Measurements from ENCODE around the gene HIGD2A.

DNA sequence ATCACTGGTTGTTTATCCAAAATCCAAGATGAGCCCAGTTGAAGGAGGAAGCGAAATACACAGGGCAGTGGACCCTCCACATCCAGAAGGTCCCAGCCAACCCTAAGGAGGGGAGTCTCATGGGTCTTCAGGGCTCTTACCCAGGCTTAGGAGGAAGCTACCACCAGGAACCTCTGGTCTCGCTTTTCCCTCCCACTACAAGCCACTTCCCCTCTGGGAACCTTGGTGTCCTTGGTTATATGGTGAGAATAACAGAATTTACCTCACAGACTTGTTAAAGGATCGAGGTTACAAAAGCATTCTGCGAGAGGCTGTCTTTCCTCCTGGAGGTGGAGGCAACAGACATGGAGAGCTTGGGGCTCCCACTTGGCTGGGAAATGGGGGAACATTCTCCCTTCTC lies 3.4 kb downstream of the HIGD2A start:
- TF ChIP-seq, protein P1, sequence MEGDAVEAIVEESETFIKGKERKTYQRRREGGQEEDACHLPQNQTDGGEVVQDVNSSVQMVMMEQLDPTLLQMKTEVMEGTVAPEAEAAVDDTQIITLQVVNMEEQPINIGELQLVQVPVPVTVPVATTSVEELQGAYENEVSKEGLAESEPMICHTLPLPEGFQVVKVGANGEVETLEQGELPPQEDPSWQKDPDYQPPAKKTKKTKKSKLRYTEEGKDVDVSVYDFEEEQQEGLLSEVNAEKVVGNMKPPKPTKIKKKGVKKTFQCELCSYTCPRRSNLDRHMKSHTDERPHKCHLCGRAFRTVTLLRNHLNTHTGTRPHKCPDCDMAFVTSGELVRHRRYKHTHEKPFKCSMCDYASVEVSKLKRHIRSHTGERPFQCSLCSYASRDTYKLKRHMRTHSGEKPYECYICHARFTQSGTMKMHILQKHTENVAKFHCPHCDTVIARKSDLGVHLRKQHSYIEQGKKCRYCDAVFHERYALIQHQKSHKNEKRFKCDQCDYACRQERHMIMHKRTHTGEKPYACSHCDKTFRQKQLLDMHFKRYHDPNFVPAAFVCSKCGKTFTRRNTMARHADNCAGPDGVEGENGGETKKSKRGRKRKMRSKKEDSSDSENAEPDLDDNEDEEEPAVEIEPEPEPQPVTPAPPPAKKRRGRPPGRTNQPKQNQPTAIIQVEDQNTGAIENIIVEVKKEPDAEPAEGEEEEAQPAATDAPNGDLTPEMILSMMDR (IDR thresholded peaks at IDR 0.05): no peak
- no peak for TF ChIP-seq SMC3 (IDR thresholded peaks at IDR 0.05; ENCODE audit: low read depth, low read length)
- TF ChIP-seq POLR2AphosphoS5 (IDR thresholded peaks at IDR 0.05; ENCODE audit: low read depth, low read length): no peak
- no peak for TF ChIP-seq GABPA (IDR thresholded peaks at IDR 0.05; ENCODE audit: low read depth)
- TF ChIP-seq EP300 (IDR thresholded peaks at IDR 0.05; ENCODE audit: borderline replicate concordance in 1 of 2, low read depth in 1 of 2, low read length in 1 of 2): no peak
- TF ChIP-seq FOXM1 (IDR thresholded peaks at IDR 0.05; ENCODE audit: low read depth): no peak
- no peak for TF ChIP-seq TAF1 (IDR thresholded peaks at IDR 0.05; ENCODE audit: borderline replicate concordance, low read depth, low read length)
- TF ChIP-seq RAD21 (IDR thresholded peaks at IDR 0.05; ENCODE audit: low read length): no peak
- no peak for TF ChIP-seq JUND (IDR thresholded peaks at IDR 0.05)
- TF ChIP-seq TEAD4 (IDR thresholded peaks at IDR 0.05; ENCODE audit: borderline replicate concordance, insufficient read depth): no peak

All from SK-N-SH (cell line).